LoVo (cell line): ENCODE measurements around the gene TYROBP.
"Not testable (repeated sequence)": the region's sequence is repeated elsewhere in the genome, so short reads cannot be mapped to it uniquely, and the experiment has no call there.

Experiments
- DNase-seq: peaks from one replicate; pipeline ENCODE4 v3.0.0-alpha.2; 2016; ENCODE audit warnings: low spot score

TYROBP gene

GRCh38 chr19:35870124-35870736 lies 37.9 kb downstream of the TYROBP start:
- not testable (repeated sequence) for DNase-seq

GRCh38 chr19:35869327-35870123 lies 38.6 kb downstream of the TYROBP start:
- peak; percentile 31 for DNase-seq

- no peak for DNase-seq
Observed at GRCh38 chr19:35868823-35869326, 39.2 kb downstream of the TYROBP start.

GRCh38 chr19:35868172-35868822 lies 39.8 kb downstream of the TYROBP start, which contains the start of gene APLP1:
Gene APLP1, plus strand, starts transcription at chr19:35868574. Its CDS starts 63 bp downstream, at chr19:35868637.
- DNase-seq, result peak; percentile 74

- no peak for DNase-seq
Observed at GRCh38 chr19:35863018-35863417, 45.1 kb downstream of the TYROBP start.

GRCh38 chr19:35862528-35862927 lies 45.6 kb downstream of the TYROBP start:
- DNase-seq, result no peak

- DNase-seq, result no peak
Observed at GRCh38 chr19:35861640-35862160, 46.4 kb downstream of the TYROBP start.

- DNase-seq, result no peak
Observed at GRCh38 chr19:35860818-35861639, 47.1 kb downstream of the TYROBP start.

GRCh38 chr19:35860436-35860817 lies 47.7 kb downstream of the TYROBP start:
- no peak for DNase-seq

- no peak for DNase-seq
Observed at GRCh38 chr19:35859414-35859813, 48.7 kb downstream of the TYROBP start.

- DNase-seq, result no peak
Observed at GRCh38 chr19:35858311-35858710, 49.8 kb downstream of the TYROBP start.

- no peak for DNase-seq
Observed at GRCh38 chr19:35856546-35857149, 51.4 kb downstream of the TYROBP start, which contains the start of gene KIRREL2. Gene KIRREL2, plus strand, starts transcription at chr19:35856911. Its CDS starts 209 bp downstream, at chr19:35857120.
